BE2C (cell line): ENCODE results near the gene GNA14.

Source experiments
- DNase-seq: peaks from one replicate; pipeline ENCODE4 v3.0.0-alpha.2; 2020
- H3K27me3 ChIP-seq: fragments of 250-450 bp; sonication (Bioruptor Pico); 2 replicates; pipeline ENCODE4 v1.5.1; 2020; ENCODE audit warnings: mild to moderate bottlenecking
- H3K36me3 ChIP-seq: fragments of 250-450 bp; sonication (Bioruptor Pico); 2 replicates; pipeline ENCODE4 v1.5.1; 2020; ENCODE audit warnings: mild to moderate bottlenecking
- H3K4me1 ChIP-seq: fragments of 250-450 bp; sonication (Bioruptor Pico); 2 replicates; pipeline ENCODE4 v1.5.1; 2020
- H3K4me3 ChIP-seq: 2 replicates; pipeline ENCODE4 v1.5.1; 2011; ENCODE audit warnings: low read depth, low read length
- H3K9me3 ChIP-seq: fragments of 250-450 bp; sonication (Bioruptor Pico); 2 replicates; pipeline ENCODE4 v1.5.1; 2020
- CTCF ChIP-seq: IDR thresholded peaks from 2 replicates; pipeline ENCODE4 v1.5.1; 2012; ENCODE audit warnings: mild to moderate bottlenecking, low read depth, low read length

Gene GNA14

DNA sequence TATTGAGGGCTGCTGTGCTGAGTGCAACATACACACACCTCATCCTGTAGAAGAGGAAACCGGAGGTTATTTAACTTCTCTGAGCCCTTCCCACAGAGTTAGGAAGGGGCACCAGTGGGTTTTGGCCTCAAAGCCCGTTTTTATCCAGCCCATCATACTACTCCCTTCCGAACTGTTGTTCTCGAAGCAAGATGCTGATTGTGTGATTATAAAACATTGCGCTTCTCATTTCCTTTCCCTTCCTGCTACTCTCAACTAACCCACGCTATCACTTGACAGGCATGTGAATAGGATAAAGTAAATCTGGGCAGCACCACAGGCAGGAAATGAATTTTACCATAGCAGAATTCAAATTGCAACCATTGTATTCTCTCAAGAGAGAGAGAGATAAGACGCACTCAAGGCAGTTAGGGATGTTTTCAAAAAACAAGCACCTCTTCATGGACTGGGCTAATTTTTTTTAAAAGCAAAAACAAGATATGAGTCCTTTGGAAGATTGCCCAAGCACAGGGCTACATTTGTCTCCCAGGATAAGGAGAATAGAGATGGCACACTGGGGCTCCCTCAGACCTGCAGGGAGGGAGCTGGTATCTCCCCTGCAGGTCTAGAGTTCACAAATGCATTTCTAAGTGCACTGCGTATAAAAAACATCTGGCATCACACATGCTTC lies 52.6 kb downstream of the GNA14 start:
- peak; percentile 80 for DNase-seq
- peaks cover 33% of the 10 kb centered on the region for H3K4me1 ChIP-seq
- TF ChIP-seq CTCF = no peak
- H3K9me3 ChIP-seq = no peaks in the 10 kb centered on the region
- H3K4me3 ChIP-seq = peak overlapping the region; percentile 15
- no peaks in the 10 kb centered on the region for H3K36me3 ChIP-seq
- H3K27me3 ChIP-seq = no peaks in the 10 kb centered on the region

- TF ChIP-seq CTCF = no peak
- no peaks in the 10 kb centered on the region for H3K27me3 ChIP-seq
- no peaks in the 10 kb centered on the region for H3K9me3 ChIP-seq
- DNase-seq = no peak
- H3K4me1 ChIP-seq = peaks cover 33% of the 10 kb centered on the region
- no peaks in the 10 kb centered on the region for H3K36me3 ChIP-seq
- no peak overlapping the region for H3K4me3 ChIP-seq
These were observed 53.2 kb downstream of the GNA14 start for GRCh38 chr9:77594963-77595362.

GRCh38 chr9:77593528-77593927 lies 54.6 kb downstream of the GNA14 start:
- TF ChIP-seq CTCF = no peak
- H3K4me3 ChIP-seq = no peak overlapping the region

DNA sequence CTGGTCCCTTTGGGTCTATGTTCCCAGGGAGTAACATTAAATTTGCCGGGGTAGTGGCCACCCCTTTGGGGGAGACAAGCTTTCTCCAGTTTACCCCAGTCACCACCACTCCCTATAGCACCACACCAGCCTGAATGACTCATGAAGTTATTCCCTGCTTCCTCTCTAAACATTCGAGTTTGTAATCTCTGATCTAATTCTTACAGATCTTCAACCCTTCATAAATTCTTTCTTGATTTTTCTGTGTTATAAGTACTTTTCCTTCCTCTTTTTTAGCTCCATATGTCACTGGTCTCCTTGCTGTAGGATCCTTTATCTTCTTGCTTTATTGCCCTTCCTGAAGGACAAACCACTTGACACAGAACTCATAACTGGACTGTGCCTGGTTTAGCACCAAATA lies 55.6 kb downstream of the GNA14 start:
- no peak overlapping the region for H3K4me3 ChIP-seq
- no peaks in the 10 kb centered on the region for H3K27me3 ChIP-seq
- TF ChIP-seq CTCF = no peak
- H3K4me1 ChIP-seq = peaks cover 30% of the 10 kb centered on the region
- DNase-seq = no peak
- no peaks in the 10 kb centered on the region for H3K36me3 ChIP-seq
- H3K9me3 ChIP-seq = no peaks in the 10 kb centered on the region

More at GRCh38 chr9:77593528-77593927, 54.6 kb downstream of the GNA14 start:
- H3K27me3 ChIP-seq = no peaks in the 10 kb centered on the region
- H3K36me3 ChIP-seq = no peaks in the 10 kb centered on the region
- H3K9me3 ChIP-seq = no peaks in the 10 kb centered on the region
- DNase-seq = no peak
- peaks cover 29% of the 10 kb centered on the region for H3K4me1 ChIP-seq

DNA sequence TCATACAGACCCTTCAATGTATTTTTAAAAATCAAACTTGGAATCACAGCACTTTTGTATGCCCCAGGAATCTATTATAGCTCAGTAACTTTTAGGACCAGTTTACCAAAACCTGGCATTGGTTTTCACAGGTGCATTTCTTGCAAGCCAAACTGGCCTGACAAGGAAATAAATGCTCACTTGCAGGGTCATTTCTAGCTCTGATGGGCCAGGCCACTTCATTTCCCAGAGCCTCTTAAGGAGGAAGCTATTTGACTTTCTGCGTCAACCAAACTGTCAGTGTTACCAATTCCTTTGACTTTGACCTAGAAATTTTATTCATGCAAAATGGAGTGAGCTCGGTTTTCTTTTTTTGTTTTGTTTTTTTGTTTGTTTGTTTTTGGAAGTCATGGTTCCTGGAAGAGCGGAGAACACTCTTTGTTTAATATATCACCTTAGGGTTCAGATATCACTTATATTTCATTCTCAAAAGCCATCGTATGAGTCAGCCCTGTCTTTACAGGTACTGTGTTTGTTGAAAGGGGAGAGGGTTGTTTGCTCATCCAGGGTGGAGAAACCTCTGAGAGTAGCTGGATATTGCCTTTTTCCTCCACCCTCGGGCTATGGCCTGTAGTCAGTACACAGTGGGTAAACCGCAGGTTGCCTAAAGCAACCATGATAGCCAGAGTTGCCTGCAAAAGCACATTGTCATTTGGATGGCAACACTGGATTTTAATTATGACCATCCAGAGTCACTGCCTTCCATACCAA lies 58.9 kb downstream of the GNA14 start:
- Histone ChIP-seq H3K4me1 (peaks cover 15% of the 10 kb centered on the region), H3K9me3 (no peaks in the 10 kb centered on the region), H3K4me3 (no peak overlapping the region), H3K36me3 (no peaks in the 10 kb centered on the region), H3K27me3 (no peaks in the 10 kb centered on the region)
- TF ChIP-seq CTCF = no peak
- DNase-seq = no peak
